ENCODE measurements around the gene TJAP1. TPM values are rescaled to one million over a fixed set of nuclear protein-coding genes. Genes with fewer than 3 reads are reported as not detected.

The TJAP1 gene
- total RNA-seq, 2 experiments from 2014 or later = 30.2 to 32.9 TPM

DNA sequence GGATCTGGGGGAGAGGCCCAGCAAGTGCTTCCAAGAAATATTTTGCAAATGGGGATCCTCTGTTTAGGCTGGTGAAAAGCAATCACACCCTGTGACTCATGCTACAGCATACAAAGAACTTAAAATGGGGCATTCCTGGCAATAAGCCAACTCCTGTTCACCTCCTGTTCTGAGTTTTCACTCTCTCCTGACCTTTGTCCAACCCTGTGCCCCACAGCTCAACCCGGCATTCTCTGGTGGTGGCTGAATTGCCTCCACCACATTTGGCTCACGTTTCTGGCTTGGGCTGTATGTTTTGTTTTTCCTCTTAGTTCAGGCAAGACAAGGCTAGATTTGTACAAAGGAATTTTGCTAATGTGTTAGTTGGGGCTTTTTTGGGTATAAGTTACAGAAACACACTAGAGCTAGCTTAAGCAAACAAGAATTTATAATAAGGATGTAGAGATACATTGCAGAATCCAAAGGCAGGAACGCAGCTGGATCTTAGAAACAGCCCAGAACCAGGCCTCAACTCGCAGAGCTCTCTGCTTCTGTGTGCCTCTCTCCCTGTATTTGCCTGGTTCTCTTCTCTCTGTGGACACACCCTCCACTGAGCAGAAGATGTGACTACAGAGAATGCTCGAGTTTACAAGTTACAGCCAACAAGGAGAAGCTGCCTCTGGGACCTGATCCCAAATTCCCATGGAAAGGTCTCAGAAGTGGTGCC, 40.6 kb upstream of the TJAP1 start:
- Mint-ChIP-seq H3K4me1 (ENCODE audit: low read depth) (peaks cover 10% of the 10 kb centered on the region), H3K9me3 (no peaks in the 10 kb centered on the region), H3K4me3 (no peak overlapping the region), H3K27ac (no peak overlapping the region), H3K27me3 (no peaks in the 10 kb centered on the region), H3K36me3 (ENCODE audit: low read depth) (peaks cover 4% of the 10 kb centered on the region)
- TF ChIP-seq, protein P1, sequence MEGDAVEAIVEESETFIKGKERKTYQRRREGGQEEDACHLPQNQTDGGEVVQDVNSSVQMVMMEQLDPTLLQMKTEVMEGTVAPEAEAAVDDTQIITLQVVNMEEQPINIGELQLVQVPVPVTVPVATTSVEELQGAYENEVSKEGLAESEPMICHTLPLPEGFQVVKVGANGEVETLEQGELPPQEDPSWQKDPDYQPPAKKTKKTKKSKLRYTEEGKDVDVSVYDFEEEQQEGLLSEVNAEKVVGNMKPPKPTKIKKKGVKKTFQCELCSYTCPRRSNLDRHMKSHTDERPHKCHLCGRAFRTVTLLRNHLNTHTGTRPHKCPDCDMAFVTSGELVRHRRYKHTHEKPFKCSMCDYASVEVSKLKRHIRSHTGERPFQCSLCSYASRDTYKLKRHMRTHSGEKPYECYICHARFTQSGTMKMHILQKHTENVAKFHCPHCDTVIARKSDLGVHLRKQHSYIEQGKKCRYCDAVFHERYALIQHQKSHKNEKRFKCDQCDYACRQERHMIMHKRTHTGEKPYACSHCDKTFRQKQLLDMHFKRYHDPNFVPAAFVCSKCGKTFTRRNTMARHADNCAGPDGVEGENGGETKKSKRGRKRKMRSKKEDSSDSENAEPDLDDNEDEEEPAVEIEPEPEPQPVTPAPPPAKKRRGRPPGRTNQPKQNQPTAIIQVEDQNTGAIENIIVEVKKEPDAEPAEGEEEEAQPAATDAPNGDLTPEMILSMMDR (IDR thresholded peaks at IDR 0.05) = no peak
- DNase-seq (peak; percentile 15), ATAC-seq (peak; percentile 58)
- POLR2A ChIA-PET = interaction anchor here (0.6 to 1.2 kb wide), 5 partner anchors 8 to 41 kb away, joined by 3 to 4 read pairs (median 3); partner anchors contain the start of genes ABCC10, DLK2 and TJAP1
- CTCF ChIA-PET = interaction anchor here (1.9 kb wide), 1 partner anchor 70 kb away, joined by 8 read pairs; no protein-coding TSS in a partner anchor
- intact Hi-C loops (cut with micrococcal nuclease) = no loop called here

DNA sequence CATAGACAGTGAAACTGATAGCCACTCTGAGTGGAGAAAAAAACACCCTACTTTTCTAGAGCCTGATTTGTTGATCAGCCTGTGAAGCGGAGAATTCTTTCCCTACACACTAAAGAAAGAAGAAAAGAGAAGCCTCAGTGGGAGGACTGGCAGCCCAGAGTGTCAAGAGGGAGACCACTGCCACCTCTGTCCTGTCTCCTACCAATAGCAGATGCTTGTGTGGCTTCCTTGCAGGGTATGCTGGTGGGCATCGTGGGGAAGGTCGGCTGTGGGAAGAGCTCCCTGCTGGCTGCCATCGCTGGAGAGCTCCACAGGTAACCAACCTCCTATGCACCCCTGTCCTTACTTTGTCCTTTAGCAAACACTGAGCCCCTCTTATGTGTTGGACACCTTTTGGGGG, 39.7 kb upstream of the TJAP1 start:
- no peak for DNase-seq

DNA sequence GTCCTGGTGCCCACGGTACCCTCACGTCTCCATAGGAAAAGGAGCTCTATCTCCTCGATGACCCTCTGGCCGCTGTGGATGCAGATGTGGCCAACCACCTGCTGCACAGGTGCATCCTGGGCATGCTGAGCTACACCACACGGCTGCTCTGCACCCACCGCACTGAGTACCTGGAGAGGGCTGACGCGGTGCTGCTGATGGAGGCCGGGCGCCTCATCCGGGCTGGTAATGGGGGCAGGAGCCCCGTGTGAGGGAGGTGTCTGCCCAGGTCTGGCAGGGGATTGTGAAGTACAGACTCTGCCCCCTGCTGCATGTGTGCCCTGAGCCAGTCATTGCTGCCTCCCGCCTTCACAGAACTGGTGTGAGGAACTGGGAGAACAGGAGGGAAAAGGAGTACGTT, 34.4 kb upstream of the TJAP1 start:
- ChIA-PET CTCF (interaction anchor here (0.9 to 1.0 kb wide), 2 partner anchors 63 to 134 kb away, joined by 3 to 4 read pairs; partner anchors contain the start of gene CRIP3), POLR2A (interaction anchor here (0.6 kb wide), 1 partner anchor 12 kb away, joined by 3 read pairs; no protein-coding TSS in a partner anchor)
- Mint-ChIP-seq H3K4me1 (ENCODE audit: low read depth) (no peaks in the 10 kb centered on the region), H3K36me3 (ENCODE audit: low read depth) (peaks cover 6% of the 10 kb centered on the region), H3K27ac (no peak overlapping the region), H3K27me3 (no peaks in the 10 kb centered on the region), H3K4me3 (no peak overlapping the region), H3K9me3 (no peaks in the 10 kb centered on the region)
- DNase-seq (no peak), ATAC-seq (no peak)
- TF ChIP-seq, protein P1 (IDR thresholded peaks at IDR 0.05) = no peak
- intact Hi-C loops (cut with micrococcal nuclease) = no loop called here

More for the DNA sequence above, 39.7 kb upstream of the TJAP1 start:
- peaks cover 10% of the 10 kb centered on the region for H3K4me1 Mint-ChIP-seq (ENCODE audit: low read depth)
- TF ChIP-seq, protein P1 (IDR thresholded peaks at IDR 0.05) = no peak
- peaks cover 1% of the 10 kb centered on the region for H3K36me3 Mint-ChIP-seq (ENCODE audit: low read depth)
- H3K9me3 Mint-ChIP-seq = no peaks in the 10 kb centered on the region
- POLR2A ChIA-PET = interaction anchor here (0.6 to 2.0 kb wide), 4 partner anchors 9 to 40 kb away, joined by 3 to 6 read pairs (median 3); partner anchors contain the start of genes ABCC10 and TJAP1
- CTCF ChIA-PET = interaction anchor here (1.0 to 1.9 kb wide), 4 partner anchors 11 to 69 kb away, joined by 4 to 8 read pairs (median 5); no protein-coding TSS in a partner anchor
- no peaks in the 10 kb centered on the region for H3K27me3 Mint-ChIP-seq
- H3K4me3 Mint-ChIP-seq = no peak overlapping the region
- no peak overlapping the region for H3K27ac Mint-ChIP-seq
- intact Hi-C loops (cut with micrococcal nuclease) = no loop called here
- no peak for ATAC-seq

DNA sequence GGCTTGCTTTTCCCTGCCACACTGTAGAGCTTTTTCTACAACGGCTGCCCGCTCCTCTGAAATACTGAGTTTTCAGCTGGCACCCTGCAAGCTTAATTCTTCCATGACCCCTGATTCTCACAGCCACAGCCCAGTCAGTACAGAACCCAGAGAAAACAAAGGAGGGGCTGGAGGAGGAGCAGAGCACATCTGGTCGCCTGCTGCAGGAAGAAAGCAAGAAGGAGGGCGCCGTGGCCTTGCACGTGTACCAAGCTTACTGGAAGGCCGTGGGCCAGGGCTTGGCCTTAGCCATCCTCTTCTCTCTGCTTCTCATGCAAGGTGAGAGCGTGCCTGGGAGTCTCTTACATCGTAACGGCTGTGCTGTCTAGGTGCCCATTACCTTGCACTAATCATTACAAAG, 33.3 kb upstream of the TJAP1 start:
- Mint-ChIP-seq H3K36me3 (ENCODE audit: low read depth) (peaks cover 6% of the 10 kb centered on the region), H3K27me3 (no peaks in the 10 kb centered on the region), H3K4me1 (ENCODE audit: low read depth) (no peaks in the 10 kb centered on the region), H3K9me3 (no peaks in the 10 kb centered on the region), H3K27ac (no peak overlapping the region), H3K4me3 (no peak overlapping the region)
- DNase-seq (no peak), ATAC-seq (no peak)
- intact Hi-C loops (cut with micrococcal nuclease) = no loop called here
- TF ChIP-seq, protein P1 (IDR thresholded peaks at IDR 0.05) = no peak
- POLR2A ChIA-PET = interaction anchor here (0.6 to 1.7 kb wide), 2 partner anchors 16 to 68 kb away, joined by 3 to 6 read pairs; partner anchors contain the start of gene ABCC10
- CTCF ChIA-PET = no interaction called here

DNA sequence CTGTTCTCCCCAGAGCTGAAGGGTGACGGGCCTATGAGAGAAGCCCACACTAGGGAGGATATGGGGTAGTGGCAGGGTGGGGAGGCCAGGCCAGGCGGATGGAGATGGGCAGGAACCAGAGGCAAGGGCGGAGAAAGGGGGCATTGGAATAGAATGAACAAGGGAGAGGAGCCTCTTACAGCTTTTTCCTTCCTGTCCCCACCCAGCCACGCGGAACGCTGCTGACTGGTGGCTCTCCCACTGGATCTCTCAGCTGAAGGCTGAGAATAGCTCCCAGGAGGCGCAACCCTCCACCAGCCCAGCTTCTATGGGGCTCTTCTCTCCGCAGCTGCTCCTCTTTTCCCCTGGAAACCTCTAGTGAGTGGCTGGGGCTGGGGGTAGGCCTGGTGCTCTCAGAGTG, 32.8 kb upstream of the TJAP1 start:
- no peaks in the 10 kb centered on the region for H3K9me3 Mint-ChIP-seq
- H3K4me3 Mint-ChIP-seq = no peak overlapping the region
- CTCF ChIA-PET = no interaction called here

More for the DNA sequence above, 32.8 kb upstream of the TJAP1 start:
- Mint-ChIP-seq H3K27ac (no peak overlapping the region), H3K27me3 (no peaks in the 10 kb centered on the region), H3K36me3 (ENCODE audit: low read depth) (peaks cover 6% of the 10 kb centered on the region), H3K4me1 (ENCODE audit: low read depth) (no peaks in the 10 kb centered on the region)
- intact Hi-C loops (cut with micrococcal nuclease) = no loop called here
- POLR2A ChIA-PET = interaction anchor here (0.6 to 1.7 kb wide), 3 partner anchors 11 to 69 kb away, joined by 3 to 6 read pairs (median 3); partner anchors contain the start of genes ABCC10 and DLK2
- DNase-seq (no peak), ATAC-seq (no peak)
- TF ChIP-seq, protein P1 (IDR thresholded peaks at IDR 0.05) = no peak
